Adrenal gland (tissue), 5 donors: Measurements from ENCODE around the gene CFAP410.

Experiments
- CTCF ChIP-seq, 6 experiments: fragments of 450-650 bp in 4 of 6; fragments of 200-600 bp in 2 of 6; sonication (generic) in 1 of 6; IDR thresholded peaks; 1 replicate in 5 of 6; 2 replicates in 1 of 6; pipeline versions ENCODE4 v1.5.1 to v1.8.0; 2016 to 2021; ENCODE audit warnings: antibody characterized with exemption in 6 of 6, mild to moderate bottlenecking in 2 of 6, moderate library complexity in 1 of 6
- POLR2A ChIP-seq, 2 donors: fragments of 450-650 bp; IDR thresholded peaks; one replicate each; pipeline ENCODE4 v1.6.1; 2017; ENCODE audit warnings: antibody characterized with exemption in 2 of 2, mild to moderate bottlenecking in 2 of 2, moderate library complexity in 1 of 2
- donor health status: DM: no; HTN: no; CAD: no.

GRCh38 chr21:44363278-44363677, 24.1 kb upstream of the CFAP410 start:
- TF ChIP-seq CTCF (IDR thresholded peaks at IDR 0.05) (no peak), POLR2A (IDR thresholded peaks at IDR 0.05) (no peak)
